Esophagus muscularis mucosa (tissue), 4 donors: ENCODE measurements around the gene TMEM61. TPM values are rescaled to one million over a fixed set of nuclear protein-coding genes. Genes with fewer than 3 reads are reported as not detected.
A peak's percentile ranks its signal among the peaks of the same experiment; 100 is the strongest.

ENCODE experiments used
- DNase-seq: peaks from one replicate; pipeline ENCODE4 v3.0.0-alpha.2; 2017; ENCODE audit errors: extremely low spot score
- H3K27ac ChIP-seq, 4 donors: fragments of 200-600 bp; sonication (generic); replicated peaks in 1 of 4; 1 replicate in 3 of 4; 2 replicates in 1 of 4; pipeline ENCODE4 v1.5.1; 2016 to 2019; ENCODE audit warnings: mild to moderate bottlenecking in 1 of 4
- H3K27me3 ChIP-seq, 4 donors: fragments of 200-600 bp; sonication (generic); one replicate each; pipeline versions ENCODE4 v1.5.1 to v1.6.0; 2016 to 2019
- H3K36me3 ChIP-seq, 4 donors: fragments of 200-600 bp; sonication (generic); one replicate each; pipeline ENCODE4 v1.5.1; 2016 to 2019
- H3K4me1 ChIP-seq, 4 donors: fragments of 200-600 bp; sonication (generic); one replicate each; pipeline ENCODE4 v1.5.1; 2016 to 2019
- H3K4me3 ChIP-seq, 4 donors: fragments of 200-600 bp; sonication (generic); 1 replicate in 2 of 4; 2 replicates in 2 of 4; pipeline ENCODE4 v1.5.1; 2016 to 2019; ENCODE audit warnings: mild to moderate bottlenecking in 4 of 4, moderate library complexity in 1 of 4
- H3K9me3 ChIP-seq, 4 donors: fragments of 200-600 bp; sonication (generic); 1 replicate in 3 of 4; 2 replicates in 1 of 4; pipeline ENCODE4 v1.5.1; 2016 to 2019
- EP300 ChIP-seq: sonication (generic); formaldehyde crosslinking; IDR thresholded peaks from one replicate; pipeline ENCODE4 v1.6.1; 2017; ENCODE audit warnings: antibody characterized with exemption
- POLR2A ChIP-seq: fragments of 450-650 bp; IDR thresholded peaks from one replicate; pipeline ENCODE4 v1.6.1; 2017; ENCODE audit warnings: antibody characterized with exemption, moderate library complexity, mild to moderate bottlenecking, low read depth
- POLR2AphosphoS5 ChIP-seq, 2 donors: sonication (generic); formaldehyde crosslinking; IDR thresholded peaks; one replicate each; pipeline ENCODE4 v1.6.1; 2017; ENCODE audit warnings: antibody characterized with exemption in 2 of 2
- WGBS: methylation state at CpG from one replicate; pipeline ENCODE4 v1.1.5; 2018; 5-methylcytosine and 5-hydroxymethylcytosine counted together
- intact Hi-C: fragments of 100-400 bp; cut with DNase I; formaldehyde crosslinking; loops from one replicate; pipeline ENCODE4 v1.15.1; 2023
- total RNA-seq, 4 donors: library from RNA; depleted of rRNA; stranded (reverse); fragments of >200 nt; gene quantifications; one replicate each; pipeline versions ENCODE4 v1.1.0 to v1.2.1, GENCODE V29; 2016
- TF ChIP-seq, protein P1 (sequence below), 3 experiments: fragments of 200-600 bp in 2 of 3; fragments of 450-650 bp in 1 of 3; sonication (generic) in 2 of 3; IDR thresholded peaks; one replicate each; pipeline ENCODE4 v1.5.1; 2017 to 2019; ENCODE audit warnings: antibody characterized with exemption in 3 of 3, mild to moderate bottlenecking in 2 of 3, moderate library complexity in 1 of 3

Gene TMEM61
- total RNA-seq, 4 donors from 2014 or later = 0.66 to 2.5 (median 0.84) TPM; not detected in 1

DNA sequence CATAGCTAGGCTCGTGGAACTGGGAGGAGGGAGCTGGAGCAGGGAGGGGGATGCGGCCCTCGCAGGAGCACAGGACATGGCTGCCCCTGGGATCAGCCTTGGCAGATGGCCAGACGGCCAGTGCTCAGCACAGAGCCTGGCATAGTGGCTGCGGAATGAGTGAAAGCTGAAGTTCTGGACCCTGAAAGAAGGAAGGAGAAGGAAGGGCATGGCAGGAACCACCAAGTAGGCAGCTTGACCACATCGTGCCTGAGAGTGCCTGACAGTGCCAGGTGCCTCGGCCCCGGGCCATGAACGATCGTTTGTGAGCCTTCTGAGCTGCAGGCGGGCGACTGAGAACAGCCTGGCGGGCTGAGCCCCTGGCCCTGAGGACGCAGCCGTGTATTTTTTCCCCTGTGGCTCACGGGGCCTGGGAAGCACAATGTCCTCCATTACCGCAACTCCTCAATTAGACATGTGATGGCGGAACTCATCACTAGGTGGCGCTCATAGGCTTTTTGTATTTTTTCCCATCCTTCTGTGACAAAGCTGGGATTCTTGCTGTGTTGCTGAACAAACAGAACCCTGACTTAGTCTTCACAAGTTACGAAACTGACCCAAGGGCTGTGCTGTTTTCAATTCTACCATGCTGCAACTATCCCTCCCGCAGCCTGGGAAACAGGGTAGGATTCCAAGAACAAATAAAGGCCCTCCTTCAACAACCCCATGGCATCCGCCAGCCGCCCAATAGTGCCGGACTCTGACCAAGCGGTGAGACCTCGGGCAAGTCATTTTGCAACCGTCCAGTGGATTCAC lies 29.9 kb upstream of the TMEM61 start:
- TF ChIP-seq POLR2A (no peak), EP300 (no peak), POLR2AphosphoS5 (IDR thresholded peaks at IDR 0.05) (peak in 1 of 2 donors; percentile 25)
- TF ChIP-seq, protein P1, sequence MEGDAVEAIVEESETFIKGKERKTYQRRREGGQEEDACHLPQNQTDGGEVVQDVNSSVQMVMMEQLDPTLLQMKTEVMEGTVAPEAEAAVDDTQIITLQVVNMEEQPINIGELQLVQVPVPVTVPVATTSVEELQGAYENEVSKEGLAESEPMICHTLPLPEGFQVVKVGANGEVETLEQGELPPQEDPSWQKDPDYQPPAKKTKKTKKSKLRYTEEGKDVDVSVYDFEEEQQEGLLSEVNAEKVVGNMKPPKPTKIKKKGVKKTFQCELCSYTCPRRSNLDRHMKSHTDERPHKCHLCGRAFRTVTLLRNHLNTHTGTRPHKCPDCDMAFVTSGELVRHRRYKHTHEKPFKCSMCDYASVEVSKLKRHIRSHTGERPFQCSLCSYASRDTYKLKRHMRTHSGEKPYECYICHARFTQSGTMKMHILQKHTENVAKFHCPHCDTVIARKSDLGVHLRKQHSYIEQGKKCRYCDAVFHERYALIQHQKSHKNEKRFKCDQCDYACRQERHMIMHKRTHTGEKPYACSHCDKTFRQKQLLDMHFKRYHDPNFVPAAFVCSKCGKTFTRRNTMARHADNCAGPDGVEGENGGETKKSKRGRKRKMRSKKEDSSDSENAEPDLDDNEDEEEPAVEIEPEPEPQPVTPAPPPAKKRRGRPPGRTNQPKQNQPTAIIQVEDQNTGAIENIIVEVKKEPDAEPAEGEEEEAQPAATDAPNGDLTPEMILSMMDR (IDR thresholded peaks at IDR 0.05) = peak; percentile 79 to 83 (median 82)
- intact Hi-C loops = loop anchor here (2.0 kb wide), 1 partner anchor 46 kb away; no protein-coding TSS in a partner anchor
- DNase-seq = peak; percentile 94
- no peaks in the 10 kb centered on the region for H3K36me3 ChIP-seq
- peaks cover 0 to 2% (median 0%) of the 10 kb centered on the region in 4 donors for H3K27me3 ChIP-seq
- H3K27ac ChIP-seq = peak overlapping the region in 2 of 4 donors; percentile 50 to 51
- 20% methylated on average over 20 of the region's 27 CpGs for WGBS
- H3K4me3 ChIP-seq = peak overlapping the region; percentile 18 to 35 (median 27)
- H3K9me3 ChIP-seq = no peaks in the 10 kb centered on the region
- H3K4me1 ChIP-seq = peaks cover 11 to 12% (median 12%) of the 10 kb centered on the region in 4 donors

- Histone ChIP-seq H3K4me1 (peaks cover 11 to 12% (median 12%) of the 10 kb centered on the region in 4 donors), H3K27me3 (no peaks in the 10 kb centered on the region), H3K36me3 (no peaks in the 10 kb centered on the region), H3K4me3 (no peak overlapping the region), H3K27ac (no peak overlapping the region), H3K9me3 (no peaks in the 10 kb centered on the region)
- TF ChIP-seq, protein P1 (IDR thresholded peaks at IDR 0.05) = no peak
- TF ChIP-seq POLR2A = no peak
- no peak for TF ChIP-seq POLR2AphosphoS5 (IDR thresholded peaks at IDR 0.05)
- TF ChIP-seq EP300 = no peak
- DNase-seq = no peak
- WGBS = 89% methylated on average over 4 of the region's 4 CpGs
- intact Hi-C loops = loop anchor here (2.0 kb wide), 1 partner anchor 45 kb away; no protein-coding TSS in a partner anchor
Measured at GRCh38 chr1:54951810-54952226, 28.6 kb upstream of the TMEM61 start.

DNA sequence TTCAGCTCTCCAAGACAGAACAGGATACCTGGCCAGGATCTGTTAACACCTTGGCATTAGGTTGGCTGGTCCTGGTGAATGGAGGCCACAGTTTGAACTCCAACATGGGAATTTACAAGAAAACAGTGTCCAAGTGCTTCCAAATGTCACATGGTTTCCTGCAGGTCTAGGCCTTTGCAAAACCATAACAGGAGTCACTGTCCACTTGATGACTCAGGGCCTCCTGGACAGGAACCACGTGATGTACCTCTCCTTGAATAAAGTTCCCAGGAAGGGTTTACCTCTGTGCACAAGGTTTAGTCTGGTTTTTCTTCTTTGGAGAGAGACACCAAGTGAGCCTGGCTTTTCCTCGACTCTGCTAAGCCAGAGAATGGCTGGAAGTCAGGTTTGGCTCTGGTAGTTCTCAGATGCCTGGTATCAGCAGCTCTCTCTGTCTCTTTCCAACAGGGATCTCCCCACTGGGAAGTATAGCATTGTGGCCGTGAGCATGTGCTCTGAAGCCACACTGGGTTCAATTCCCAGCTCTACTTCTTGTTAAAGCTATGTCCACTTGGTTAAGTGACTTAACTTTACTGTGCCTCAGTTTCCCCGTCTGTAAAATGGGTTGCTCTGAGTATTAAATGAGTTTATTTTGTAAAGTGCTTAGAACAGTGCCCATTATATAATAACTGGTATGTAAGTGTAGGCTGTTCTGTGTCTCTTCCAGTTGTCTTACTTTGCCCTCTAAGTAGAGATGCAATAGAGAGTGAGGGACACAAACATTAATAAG lies 27.3 kb upstream of the TMEM61 start:
- 87% methylated on average over 4 of the region's 4 CpGs for WGBS
- Histone ChIP-seq H3K36me3 (no peaks in the 10 kb centered on the region), H3K27ac (no peak overlapping the region), H3K4me3 (no peak overlapping the region), H3K27me3 (no peaks in the 10 kb centered on the region), H3K9me3 (peaks cover 0 to 4% (median 0%) of the 10 kb centered on the region in 4 donors), H3K4me1 (peaks cover 11 to 12% (median 12%) of the 10 kb centered on the region in 4 donors)
- peak; percentile 74 for DNase-seq
- TF ChIP-seq, protein P1 (IDR thresholded peaks at IDR 0.05) = no peak
- TF ChIP-seq POLR2A (no peak), POLR2AphosphoS5 (IDR thresholded peaks at IDR 0.05) (no peak), EP300 (no peak)
- intact Hi-C loops = no loop called here

DNA sequence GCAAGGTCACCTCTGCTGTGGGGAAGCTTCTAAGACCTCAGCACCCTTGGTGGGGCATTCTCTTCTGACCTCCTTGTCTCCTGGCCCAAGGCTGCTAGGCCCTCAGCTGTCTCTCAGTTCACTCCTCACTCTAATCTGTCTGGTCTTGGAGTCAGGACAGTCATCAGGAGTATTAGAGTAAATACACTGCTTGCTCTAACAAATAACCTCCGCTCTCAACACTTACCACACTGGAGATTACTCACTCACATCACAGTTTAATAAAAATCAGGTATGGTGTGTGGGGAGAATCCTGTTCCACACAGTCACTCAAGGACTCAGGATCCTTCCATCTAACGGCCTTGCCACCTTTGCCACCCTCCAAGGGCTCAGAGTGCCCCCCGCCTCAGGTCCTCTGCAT lies 26.6 kb upstream of the TMEM61 start:
- Histone ChIP-seq H3K36me3 (no peaks in the 10 kb centered on the region), H3K4me3 (no peak overlapping the region), H3K4me1 (peaks cover 11 to 12% (median 12%) of the 10 kb centered on the region in 4 donors), H3K27me3 (no peaks in the 10 kb centered on the region), H3K27ac (no peak overlapping the region), H3K9me3 (peaks cover 0 to 4% (median 0%) of the 10 kb centered on the region in 4 donors)
- TF ChIP-seq POLR2A (no peak), POLR2AphosphoS5 (IDR thresholded peaks at IDR 0.05) (no peak), EP300 (no peak)
- TF ChIP-seq, protein P1 (IDR thresholded peaks at IDR 0.05) = no peak
- no peak for DNase-seq
- intact Hi-C loops = no loop called here
- 95% methylated on average over 3 of the region's 3 CpGs for whole genome bisulfite sequencing
